Panc1 (cell line): ENCODE results near the gene PTK7.

Source experiments
- CTCF ChIP-seq: fragments of 450-650 bp; IDR thresholded peaks from 2 replicates; pipeline ENCODE4 v1.5.1; 2017; ENCODE audit warnings: mild to moderate bottlenecking
- TCF7L2 ChIP-seq: IDR thresholded peaks from 2 replicates; pipeline ENCODE4 v1.6.1; 2011; ENCODE audit warnings: mild to moderate bottlenecking, low read depth, low read length, inconsistent platforms

DNA sequence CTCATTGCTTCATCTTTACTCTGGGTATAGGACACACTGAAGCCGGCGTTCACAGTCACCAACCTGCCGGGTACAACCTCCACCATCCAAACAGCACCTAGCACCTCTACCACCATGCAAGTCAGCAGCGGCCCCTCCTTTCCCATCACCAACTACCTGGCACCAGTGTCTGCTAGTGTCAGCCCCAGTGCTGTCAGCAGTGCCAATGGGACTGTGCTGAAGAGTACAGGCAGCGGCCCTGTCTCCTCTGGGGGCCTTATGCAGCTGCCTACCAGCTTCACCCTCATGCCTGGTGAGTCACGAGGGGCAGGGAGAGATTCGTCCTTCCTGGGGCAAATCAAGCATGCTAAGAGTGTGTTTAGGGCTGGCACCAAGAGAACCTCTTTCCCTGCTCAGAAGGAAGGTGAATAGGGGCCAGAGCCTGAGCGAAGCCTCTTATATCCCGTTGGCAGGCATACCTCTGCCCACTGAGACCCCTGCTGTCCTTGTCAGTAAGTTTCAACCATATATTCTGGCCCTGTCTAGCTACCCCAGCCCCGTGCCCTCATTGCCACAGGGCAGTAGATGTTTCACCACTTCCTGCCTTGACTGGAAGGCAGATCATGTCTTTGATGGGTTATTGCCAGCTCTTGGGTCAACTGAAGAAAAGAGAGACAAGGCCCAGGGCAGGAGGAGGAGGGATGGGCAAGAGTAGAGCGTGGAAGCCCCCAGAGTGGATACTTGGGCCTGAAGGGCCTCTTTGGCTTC is 99.7 kb downstream of the PTK7 start:
- no peak for TF ChIP-seq CTCF
- no peak for TF ChIP-seq TCF7L2
